Activated naive CD8-positive, alpha-beta T cell (primary cell): Measurements from ENCODE around the gene MOB3A.
"Not testable (repeated sequence)": the region's sequence is repeated elsewhere in the genome, so short reads cannot be mapped to it uniquely, and the experiment has no call there.

Experiments
- H3K27ac Mint-ChIP-seq: one replicate; pipeline ENCODE4 v1.8.0; 2021; ENCODE audit warnings: mixed read lengths
- H3K27me3 Mint-ChIP-seq: one replicate; pipeline ENCODE4 v1.8.0; 2021; ENCODE audit warnings: mixed read lengths
- H3K36me3 Mint-ChIP-seq: one replicate; pipeline ENCODE4 v1.8.0; 2021; ENCODE audit warnings: mixed read lengths
- H3K4me1 Mint-ChIP-seq: one replicate; pipeline ENCODE4 v1.8.0; 2021; ENCODE audit warnings: low read depth, mixed read lengths
- H3K4me3 Mint-ChIP-seq: one replicate; pipeline ENCODE4 v1.8.0; 2021; ENCODE audit warnings: mild to moderate bottlenecking, mixed read lengths
- H3K9me3 Mint-ChIP-seq: one replicate; pipeline ENCODE4 v1.8.0; 2021; ENCODE audit warnings: low read depth, mixed read lengths

The MOB3A gene

DNA sequence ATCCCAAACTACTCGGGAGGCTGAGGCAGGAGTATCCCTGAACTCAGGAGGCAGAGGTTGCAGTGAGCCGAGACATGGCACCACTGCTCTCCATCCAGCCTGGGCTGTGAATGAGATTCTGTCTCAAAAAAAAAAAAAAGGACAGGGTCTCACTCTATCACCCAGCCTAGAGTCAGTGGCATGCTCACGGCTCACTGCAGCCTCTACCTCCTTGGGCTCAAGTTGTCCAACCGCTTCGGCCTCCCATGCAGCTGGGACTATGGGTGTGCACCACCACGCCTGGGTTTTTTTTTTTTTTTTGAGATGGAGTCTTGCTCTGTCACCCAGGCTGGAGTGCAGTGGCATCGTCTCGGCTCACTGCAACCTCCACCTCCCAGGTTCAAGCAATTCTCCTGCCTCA, 59.7 kb downstream of the MOB3A start:
- peaks cover 33% of the 10 kb centered on the region for H3K4me1 Mint-ChIP-seq
- H3K27ac Mint-ChIP-seq, result no peak overlapping the region
- no peaks in the 10 kb centered on the region for H3K36me3 Mint-ChIP-seq
- H3K4me3 Mint-ChIP-seq, result no peak overlapping the region
- no peaks in the 10 kb centered on the region for H3K27me3 Mint-ChIP-seq
- no peaks in the 10 kb centered on the region for H3K9me3 Mint-ChIP-seq

DNA sequence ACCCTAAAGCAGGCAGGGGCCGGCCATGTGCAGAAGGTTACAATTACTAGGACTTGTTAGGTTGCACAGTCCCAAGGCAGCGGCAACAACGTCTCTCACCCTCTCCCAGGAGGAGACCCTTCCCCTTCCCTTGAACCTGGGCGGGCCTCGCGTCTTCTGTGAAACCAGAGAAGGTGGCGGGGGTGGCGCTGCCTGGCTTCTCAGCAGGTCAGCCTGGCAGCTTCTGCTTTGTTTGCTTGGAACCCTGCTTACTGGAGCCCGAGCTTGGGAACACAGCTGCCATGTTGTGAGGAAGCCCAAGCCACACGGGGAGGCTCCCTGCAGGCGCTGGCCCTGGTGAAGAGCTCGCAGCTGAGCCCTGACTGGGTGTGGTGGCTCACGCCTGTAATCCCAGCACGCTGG, 60.5 kb downstream of the MOB3A start:
- H3K4me1 Mint-ChIP-seq, result peaks cover 28% of the 10 kb centered on the region
- H3K9me3 Mint-ChIP-seq, result no peaks in the 10 kb centered on the region
- no peak overlapping the region for H3K4me3 Mint-ChIP-seq
- H3K27me3 Mint-ChIP-seq, result no peaks in the 10 kb centered on the region
- no peaks in the 10 kb centered on the region for H3K36me3 Mint-ChIP-seq
- H3K27ac Mint-ChIP-seq, result no peak overlapping the region

DNA sequence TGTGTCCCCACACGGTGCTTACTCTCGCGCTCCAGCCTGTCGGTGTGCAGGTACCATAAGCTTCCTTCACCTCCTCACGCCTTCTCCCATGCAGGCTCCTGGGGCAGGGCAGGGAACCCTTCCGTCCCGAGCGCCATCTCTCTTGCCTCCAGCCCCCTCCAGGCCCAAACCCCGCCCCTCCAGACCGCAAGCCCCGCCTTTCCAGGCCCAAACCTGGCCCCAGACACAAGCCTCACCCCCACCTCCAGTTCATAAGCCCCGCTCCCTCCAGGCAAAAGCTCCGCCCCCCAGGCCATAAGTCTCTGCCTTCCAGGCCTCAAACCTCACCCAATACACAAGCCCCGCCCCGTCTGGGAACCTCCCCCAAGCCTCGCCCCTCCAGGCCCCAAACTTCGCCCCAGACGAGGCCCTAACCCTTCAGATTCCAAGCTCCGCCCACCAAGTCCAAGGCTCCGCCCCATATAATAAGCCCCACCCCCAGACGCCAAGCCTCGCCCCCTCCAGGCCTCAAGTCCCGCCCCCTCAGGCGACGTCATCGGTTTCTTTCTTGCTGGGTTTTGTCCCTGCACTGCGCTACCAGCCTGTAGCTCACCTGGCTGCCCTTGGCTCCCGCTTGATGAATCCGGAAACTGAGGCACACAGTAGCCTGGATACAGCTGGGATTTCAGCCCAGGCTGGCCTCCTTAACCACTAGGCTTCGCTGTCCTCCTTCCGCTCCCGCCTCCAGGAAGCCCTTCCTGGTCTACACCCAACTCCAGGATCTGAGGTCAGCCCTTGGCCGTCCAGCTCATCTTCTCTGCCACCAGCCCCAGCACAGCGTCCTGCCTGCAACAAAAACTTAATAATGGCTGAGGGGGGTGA, 61.2 kb downstream of the MOB3A start:
- no peak overlapping the region for H3K27ac Mint-ChIP-seq
- no peaks in the 10 kb centered on the region for H3K27me3 Mint-ChIP-seq
- no peaks in the 10 kb centered on the region for H3K9me3 Mint-ChIP-seq
- H3K4me3 Mint-ChIP-seq, result no peak overlapping the region
- no peaks in the 10 kb centered on the region for H3K36me3 Mint-ChIP-seq
- H3K4me1 Mint-ChIP-seq, result peaks cover 28% of the 10 kb centered on the region

DNA sequence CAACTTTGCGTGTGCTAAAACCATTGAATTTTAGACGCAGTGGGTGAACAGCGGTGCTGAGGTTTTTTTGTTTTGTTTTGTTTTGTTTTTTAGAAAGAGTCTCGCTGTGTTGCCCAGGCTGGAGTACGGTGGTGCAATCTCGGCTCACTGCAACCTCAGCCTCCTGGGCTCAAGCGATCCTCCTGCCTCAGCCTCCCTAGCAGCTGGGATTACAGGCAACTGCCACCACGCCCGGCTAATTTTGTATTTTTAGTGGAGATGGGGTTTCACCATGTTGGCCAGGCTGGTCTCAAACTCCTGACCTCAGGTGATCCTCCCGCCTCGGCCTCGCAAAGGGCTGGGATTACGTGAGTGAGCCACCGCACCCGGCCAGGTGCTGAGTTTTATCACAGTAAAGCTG, 61.9 kb downstream of the MOB3A start:
- H3K27ac Mint-ChIP-seq, H3K36me3 Mint-ChIP-seq, H3K4me3 Mint-ChIP-seq, H3K27me3 Mint-ChIP-seq, H3K9me3 Mint-ChIP-seq: not testable (repeated sequence)
- H3K4me1 Mint-ChIP-seq, result peaks cover 27% of the 10 kb centered on the region

DNA sequence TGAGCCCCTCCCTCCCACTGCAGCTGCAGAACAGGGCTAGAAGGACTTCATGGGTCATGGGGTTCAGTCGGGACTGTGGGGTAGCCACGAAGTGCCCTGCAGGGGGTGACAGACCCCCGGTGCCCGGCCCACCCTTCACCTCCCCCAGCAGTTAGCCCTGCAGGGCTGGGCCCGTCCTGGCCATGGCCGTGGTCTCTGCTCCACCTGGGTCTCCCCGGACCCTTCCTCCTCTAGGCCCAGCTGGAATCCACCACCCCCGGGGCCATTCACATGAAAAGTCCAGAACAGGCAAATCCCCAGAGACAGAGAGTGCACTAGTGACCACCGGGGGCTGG, 62.3 kb downstream of the MOB3A start:
- Mint-ChIP-seq H3K27ac (no peak overlapping the region), H3K4me1 (peaks cover 26% of the 10 kb centered on the region), H3K27me3 (no peaks in the 10 kb centered on the region), H3K9me3 (no peaks in the 10 kb centered on the region), H3K4me3 (no peak overlapping the region), H3K36me3 (no peaks in the 10 kb centered on the region)

DNA sequence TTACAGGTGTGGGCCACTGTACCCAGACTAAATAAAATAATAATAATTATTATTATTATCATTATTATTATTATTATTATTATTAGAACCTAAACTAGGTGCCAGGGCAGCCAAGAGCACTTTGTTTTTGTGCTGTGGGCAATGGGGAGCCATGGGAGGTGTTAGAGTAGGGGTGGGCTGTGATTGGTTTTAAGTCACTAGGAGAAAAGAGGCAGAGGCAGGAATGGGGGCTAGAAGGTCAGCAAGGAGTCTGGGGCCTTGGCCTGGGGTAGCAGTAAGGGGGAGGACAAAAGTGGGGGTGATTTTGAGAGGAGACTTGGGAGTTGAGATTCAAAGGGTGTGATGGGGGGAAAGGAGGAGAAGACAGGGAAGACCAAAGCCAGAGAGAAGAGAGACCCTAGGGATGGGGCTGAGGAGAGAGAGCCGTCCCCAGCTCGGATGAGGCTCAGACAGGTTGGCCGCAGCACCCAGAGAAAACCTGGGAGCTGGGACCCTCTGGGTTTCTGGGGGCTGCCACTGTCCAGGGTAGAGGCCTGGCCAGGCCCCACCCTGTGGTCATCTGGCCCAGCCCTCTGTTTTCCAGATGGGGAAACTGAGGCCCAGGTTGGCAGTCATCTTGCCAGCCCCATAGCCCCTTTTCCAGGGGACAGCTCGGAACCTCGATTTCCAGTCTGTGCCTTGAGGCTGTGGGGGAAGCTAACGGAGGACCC, 62.9 kb downstream of the MOB3A start:
- Mint-ChIP-seq H3K4me1 (peaks cover 26% of the 10 kb centered on the region), H3K9me3 (no peaks in the 10 kb centered on the region), H3K36me3 (no peaks in the 10 kb centered on the region), H3K27me3 (no peaks in the 10 kb centered on the region), H3K4me3 (no peak overlapping the region), H3K27ac (no peak overlapping the region)

DNA sequence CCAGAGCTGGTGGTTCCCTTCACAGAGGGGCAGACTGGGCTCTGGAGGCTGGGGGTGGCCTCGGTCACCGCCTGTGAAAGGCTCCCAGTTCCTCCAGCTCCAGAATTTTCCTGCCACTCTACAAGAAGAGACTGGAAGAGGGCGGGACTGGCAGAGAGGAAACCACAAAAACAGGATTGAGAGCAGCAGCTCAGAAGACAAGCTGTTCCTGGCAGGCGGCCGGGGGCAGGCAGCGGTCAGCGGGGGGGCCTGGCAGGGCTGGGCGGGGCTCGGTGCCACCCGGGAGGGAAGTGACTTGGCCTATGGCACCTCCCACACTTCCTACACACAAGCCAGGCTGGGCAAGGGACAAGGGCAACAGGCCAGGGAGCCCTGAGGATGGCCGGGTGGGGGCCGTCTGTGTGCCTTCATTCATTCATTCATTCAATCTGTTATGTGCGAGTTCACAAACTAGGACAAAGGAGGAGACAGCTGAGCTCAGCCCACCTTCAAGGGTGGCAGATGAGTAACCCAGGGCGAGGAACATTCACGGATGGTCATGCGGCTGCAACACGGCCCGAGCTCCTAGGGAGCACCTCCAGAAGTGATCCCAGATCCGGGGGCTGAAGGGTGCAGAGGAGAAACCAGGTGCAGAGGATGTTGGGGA, 63.7 kb downstream of the MOB3A start:
- peak overlapping the region; percentile 51 for H3K4me3 Mint-ChIP-seq
- H3K27me3 Mint-ChIP-seq, result no peaks in the 10 kb centered on the region
- H3K27ac Mint-ChIP-seq, result peak overlapping the region; percentile 46
- H3K36me3 Mint-ChIP-seq, result no peaks in the 10 kb centered on the region
- H3K4me1 Mint-ChIP-seq, result peaks cover 26% of the 10 kb centered on the region
- no peaks in the 10 kb centered on the region for H3K9me3 Mint-ChIP-seq

DNA sequence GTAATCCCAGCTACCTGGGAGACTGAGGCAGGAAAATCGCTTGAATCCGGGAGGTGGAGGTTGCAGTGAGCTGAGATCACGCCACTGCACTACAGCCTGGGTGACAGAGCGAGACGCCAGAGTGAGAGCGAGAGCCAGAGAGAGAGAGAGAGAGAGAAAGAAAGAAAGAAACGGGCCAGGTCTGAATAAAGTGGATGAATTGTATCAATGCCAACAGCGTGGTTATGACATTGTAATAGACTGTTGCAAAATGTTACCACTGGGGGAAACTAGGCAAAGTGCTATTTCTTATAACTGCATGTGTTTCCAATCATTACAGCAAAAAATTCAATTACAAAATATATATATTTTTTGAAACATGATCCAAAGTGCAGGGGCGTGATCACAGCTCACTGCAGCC, 68.8 kb downstream of the MOB3A start:
- no peaks in the 10 kb centered on the region for H3K36me3 Mint-ChIP-seq
- H3K9me3 Mint-ChIP-seq, result no peaks in the 10 kb centered on the region
- H3K4me3 Mint-ChIP-seq, result no peak overlapping the region
- no peak overlapping the region for H3K27ac Mint-ChIP-seq
- no peaks in the 10 kb centered on the region for H3K27me3 Mint-ChIP-seq
- H3K4me1 Mint-ChIP-seq, result peaks cover 7% of the 10 kb centered on the region

DNA sequence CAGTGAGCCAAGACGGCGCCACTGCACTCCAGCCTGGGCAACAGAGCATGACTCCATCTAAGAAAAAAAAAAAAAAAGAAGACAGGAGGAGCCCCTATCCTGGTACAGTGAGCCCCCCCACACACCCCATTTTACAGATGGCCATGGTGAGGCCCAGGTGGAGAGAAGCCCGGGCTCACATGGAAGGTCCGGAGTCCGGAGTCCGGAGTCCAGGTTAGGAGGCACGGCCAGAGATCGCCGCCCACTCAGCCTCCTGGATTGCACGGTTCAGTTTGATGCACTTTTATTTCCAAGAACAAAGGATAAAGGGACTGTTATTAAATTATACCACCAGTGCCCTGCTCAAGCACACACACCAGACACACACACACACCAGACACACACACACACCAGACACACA, 69.4 kb downstream of the MOB3A start:
- H3K4me3 Mint-ChIP-seq, result no peak overlapping the region
- no peaks in the 10 kb centered on the region for H3K27me3 Mint-ChIP-seq
- H3K4me1 Mint-ChIP-seq, result peaks cover 1% of the 10 kb centered on the region
- H3K9me3 Mint-ChIP-seq, result no peaks in the 10 kb centered on the region
- H3K27ac Mint-ChIP-seq, result no peak overlapping the region
- H3K36me3 Mint-ChIP-seq, result no peaks in the 10 kb centered on the region

DNA sequence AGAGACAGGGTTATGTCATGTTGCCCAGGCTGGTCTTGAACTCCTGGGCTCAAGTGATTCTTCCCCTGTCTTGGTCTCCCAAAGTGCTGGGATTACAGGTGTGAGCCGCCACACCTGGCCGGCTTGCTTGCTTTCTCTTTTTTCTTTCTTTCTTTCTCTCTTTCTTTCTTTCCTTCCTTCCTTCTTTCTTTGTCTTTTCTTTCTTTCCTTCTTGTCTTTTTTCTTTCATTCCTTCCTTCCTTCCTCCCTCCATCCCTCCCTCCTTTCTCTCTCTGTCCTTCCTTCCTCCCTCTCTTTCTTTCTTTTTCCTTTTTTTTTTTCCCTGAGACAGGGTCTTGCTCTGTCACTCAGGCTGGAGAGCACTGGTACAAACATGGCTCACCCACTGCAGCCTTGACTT, 73.8 kb downstream of the MOB3A start:
- Mint-ChIP-seq H3K36me3 (no peaks in the 10 kb centered on the region), H3K9me3 (no peaks in the 10 kb centered on the region), H3K27ac (no peak overlapping the region), H3K4me3 (no peak overlapping the region), H3K27me3 (no peaks in the 10 kb centered on the region), H3K4me1 (peaks cover 5% of the 10 kb centered on the region)

DNA sequence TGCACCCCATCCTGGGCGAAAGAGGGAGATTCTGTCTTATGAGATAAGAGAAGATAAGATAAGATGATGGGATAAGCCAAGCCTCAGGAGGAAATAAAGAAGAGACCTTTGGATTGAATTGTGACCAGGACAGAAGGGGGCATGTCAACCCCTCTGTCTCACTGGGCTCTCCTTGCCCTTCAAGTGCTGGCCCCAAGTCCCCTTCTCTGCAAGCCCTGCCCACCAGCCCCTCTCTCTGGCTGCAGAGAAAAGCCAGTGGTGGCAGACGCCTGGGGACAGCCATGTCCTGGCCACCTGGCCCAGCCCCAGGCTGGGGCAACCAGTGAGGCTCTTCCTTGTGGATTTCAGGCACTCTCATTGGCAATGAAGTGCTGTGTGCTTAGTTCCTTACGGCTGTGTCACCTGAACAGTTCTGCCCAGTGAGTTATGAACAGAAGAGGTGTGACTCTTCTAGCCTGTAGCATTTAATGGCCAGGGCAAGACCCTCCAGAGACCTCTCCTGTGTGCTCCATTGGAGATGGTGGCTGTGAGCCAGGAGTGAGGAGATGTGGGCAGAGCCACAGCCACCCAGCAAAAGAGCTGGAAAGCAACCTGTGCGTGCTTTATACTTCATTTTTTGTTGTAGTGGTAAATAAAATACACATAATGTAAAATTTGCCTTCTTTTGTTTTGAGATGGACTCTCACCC, 74.5 kb downstream of the MOB3A start:
- H3K27me3 Mint-ChIP-seq, result no peaks in the 10 kb centered on the region
- no peak overlapping the region for H3K4me3 Mint-ChIP-seq
- H3K9me3 Mint-ChIP-seq, result no peaks in the 10 kb centered on the region
- H3K4me1 Mint-ChIP-seq, result peaks cover 9% of the 10 kb centered on the region
- no peak overlapping the region for H3K27ac Mint-ChIP-seq
- H3K36me3 Mint-ChIP-seq, result no peaks in the 10 kb centered on the region
